HL-60 (cell line): ENCODE results near the gene DOCK7.

Experiments used
- DNase-seq, 2 experiments: peaks; one replicate each; pipeline ENCODE4 v3.0.0-alpha.2; 2010 to 2020; ENCODE audit warnings: low read depth in 1 of 2, low spot score in 1 of 2
- H3K27ac ChIP-seq: fragments of 250-450 bp; sonication (Bioruptor Pico); replicated peaks from 2 replicates; pipeline ENCODE4 v1.5.1; 2020; ENCODE audit warnings: mild to moderate bottlenecking, moderate library complexity
- H3K27me3 ChIP-seq: fragments of 250-450 bp; sonication (Bioruptor Pico); 2 replicates; pipeline ENCODE4 v1.5.1; 2021; ENCODE audit warnings: mild to moderate bottlenecking, moderate library complexity; ENCODE audit not compliant: insufficient read depth, poor library complexity, severe bottlenecking
- H3K4me3 ChIP-seq: replicated peaks from 2 replicates; pipeline ENCODE4 v1.5.1; 2011; ENCODE audit warnings: mild to moderate bottlenecking, control low read depth, low read length; ENCODE audit not compliant: insufficient read depth
- CTCF ChIP-seq: IDR thresholded peaks from one replicate; pipeline ENCODE4 v1.5.1; 2011; ENCODE audit warnings: low read length, control low read depth, inconsistent platforms; ENCODE audit not compliant: insufficient read depth
- GABPA ChIP-seq: IDR thresholded peaks from 2 replicates; pipeline ENCODE4 v1.6.1; 2012; ENCODE audit warnings: low read depth
- POLR2AphosphoS5 ChIP-seq: IDR thresholded peaks from 2 replicates; pipeline ENCODE4 v1.6.1; 2012; ENCODE audit warnings: low read depth
- SPI1 ChIP-seq: IDR thresholded peaks from 2 replicates; pipeline ENCODE4 v1.6.1; 2012; ENCODE audit warnings: low read depth, mild to moderate bottlenecking, borderline replicate concordance
- TF ChIP-seq, protein P1 (sequence below): IDR thresholded peaks from 2 replicates; pipeline ENCODE4 v1.6.1; 2012; ENCODE audit warnings: low read depth; ENCODE audit not compliant: insufficient replicate concordance

Gene DOCK7

GRCh38 chr1:62476525-62477219 lies 211.5 kb downstream of the DOCK7 start:
- Histone ChIP-seq H3K27me3 (no peaks in the 10 kb centered on the region), H3K27ac (no peak overlapping the region), H3K4me3 (no peak overlapping the region)
- TF ChIP-seq, protein P1, sequence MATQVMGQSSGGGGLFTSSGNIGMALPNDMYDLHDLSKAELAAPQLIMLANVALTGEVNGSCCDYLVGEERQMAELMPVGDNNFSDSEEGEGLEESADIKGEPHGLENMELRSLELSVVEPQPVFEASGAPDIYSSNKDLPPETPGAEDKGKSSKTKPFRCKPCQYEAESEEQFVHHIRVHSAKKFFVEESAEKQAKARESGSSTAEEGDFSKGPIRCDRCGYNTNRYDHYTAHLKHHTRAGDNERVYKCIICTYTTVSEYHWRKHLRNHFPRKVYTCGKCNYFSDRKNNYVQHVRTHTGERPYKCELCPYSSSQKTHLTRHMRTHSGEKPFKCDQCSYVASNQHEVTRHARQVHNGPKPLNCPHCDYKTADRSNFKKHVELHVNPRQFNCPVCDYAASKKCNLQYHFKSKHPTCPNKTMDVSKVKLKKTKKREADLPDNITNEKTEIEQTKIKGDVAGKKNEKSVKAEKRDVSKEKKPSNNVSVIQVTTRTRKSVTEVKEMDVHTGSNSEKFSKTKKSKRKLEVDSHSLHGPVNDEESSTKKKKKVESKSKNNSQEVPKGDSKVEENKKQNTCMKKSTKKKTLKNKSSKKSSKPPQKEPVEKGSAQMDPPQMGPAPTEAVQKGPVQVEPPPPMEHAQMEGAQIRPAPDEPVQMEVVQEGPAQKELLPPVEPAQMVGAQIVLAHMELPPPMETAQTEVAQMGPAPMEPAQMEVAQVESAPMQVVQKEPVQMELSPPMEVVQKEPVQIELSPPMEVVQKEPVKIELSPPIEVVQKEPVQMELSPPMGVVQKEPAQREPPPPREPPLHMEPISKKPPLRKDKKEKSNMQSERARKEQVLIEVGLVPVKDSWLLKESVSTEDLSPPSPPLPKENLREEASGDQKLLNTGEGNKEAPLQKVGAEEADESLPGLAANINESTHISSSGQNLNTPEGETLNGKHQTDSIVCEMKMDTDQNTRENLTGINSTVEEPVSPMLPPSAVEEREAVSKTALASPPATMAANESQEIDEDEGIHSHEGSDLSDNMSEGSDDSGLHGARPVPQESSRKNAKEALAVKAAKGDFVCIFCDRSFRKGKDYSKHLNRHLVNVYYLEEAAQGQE = no peak
- TF ChIP-seq GABPA (no peak), POLR2AphosphoS5 (no peak), CTCF (no peak), SPI1 (no peak)
- DNase-seq = no peak

DNA sequence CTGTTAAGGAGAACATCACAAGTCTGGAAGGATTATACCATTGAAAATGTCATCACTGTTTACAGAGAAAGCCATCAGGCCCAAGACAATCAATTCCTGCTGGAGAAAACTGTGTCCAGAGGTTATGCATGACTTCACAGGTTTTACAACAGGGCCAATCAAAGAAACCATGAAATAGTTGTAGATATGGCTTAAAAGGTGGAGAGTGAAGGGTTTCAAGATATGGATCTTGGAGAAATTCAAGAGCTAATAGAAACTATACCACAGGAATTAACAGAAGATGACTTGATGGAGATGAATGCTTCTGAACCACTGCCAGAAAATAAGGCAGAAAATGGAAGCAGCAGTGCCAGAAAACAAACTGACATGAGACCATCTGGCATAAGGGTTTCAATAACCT lies 221.1 kb downstream of the DOCK7 start:
- no peak overlapping the region for H3K27ac ChIP-seq
- DNase-seq = no peak
- TF ChIP-seq, protein P1 = no peak
- no peak for TF ChIP-seq GABPA
- TF ChIP-seq POLR2AphosphoS5 = no peak
- no peak for TF ChIP-seq SPI1
- no peak for TF ChIP-seq CTCF
- no peak overlapping the region for H3K4me3 ChIP-seq
- H3K27me3 ChIP-seq = no peaks in the 10 kb centered on the region

- no peak overlapping the region for H3K27ac ChIP-seq
- H3K4me3 ChIP-seq = no peak overlapping the region
- no peaks in the 10 kb centered on the region for H3K27me3 ChIP-seq
- no peak for DNase-seq
- no peak for TF ChIP-seq GABPA
- no peak for TF ChIP-seq CTCF
- TF ChIP-seq, protein P1 = no peak
- no peak for TF ChIP-seq POLR2AphosphoS5
- no peak for TF ChIP-seq SPI1
Observed at GRCh38 chr1:62462370-62462769, 225.8 kb downstream of the DOCK7 start.
